OCI-LY7 (cell line): ENCODE data around the gene SPTBN2.

ENCODE experiments used
- CTCF ChIP-seq: fragments of 200-600 bp; sonication (generic); conservative IDR thresholded peaks from 2 replicates; pipeline ENCODE4 v1.5.1; 2014; ENCODE audit warnings: mild to moderate bottlenecking, antibody characterized with exemption, low read length, moderate library complexity, mixed read lengths
- EZH2phosphoT487 ChIP-seq: fragments of 200-600 bp; sonication (generic); IDR thresholded peaks from 2 replicates; pipeline ENCODE4 v1.6.1; 2018; ENCODE audit warnings: low read depth, borderline replicate concordance, mild to moderate bottlenecking, mixed run types, antibody characterized with exemption, low read length, moderate library complexity, mixed read lengths

GRCh38 chr11:66653123-66653522 is 75.9 kb downstream of the SPTBN2 start:
- TF ChIP-seq CTCF = no peak
- TF ChIP-seq EZH2phosphoT487 = no peak
